HUDEP-2 (cell line): ENCODE results near the gene RBM18.

ENCODE experiments used
- DNase-seq, 76 experiments: peaks; one replicate each; lab custom pipeline; 2025; ENCODE audit not compliant: unreplicated experiment in 76 of 76; lab: John Stamatoyannopoulos, UW

The RBM18 gene

DNA sequence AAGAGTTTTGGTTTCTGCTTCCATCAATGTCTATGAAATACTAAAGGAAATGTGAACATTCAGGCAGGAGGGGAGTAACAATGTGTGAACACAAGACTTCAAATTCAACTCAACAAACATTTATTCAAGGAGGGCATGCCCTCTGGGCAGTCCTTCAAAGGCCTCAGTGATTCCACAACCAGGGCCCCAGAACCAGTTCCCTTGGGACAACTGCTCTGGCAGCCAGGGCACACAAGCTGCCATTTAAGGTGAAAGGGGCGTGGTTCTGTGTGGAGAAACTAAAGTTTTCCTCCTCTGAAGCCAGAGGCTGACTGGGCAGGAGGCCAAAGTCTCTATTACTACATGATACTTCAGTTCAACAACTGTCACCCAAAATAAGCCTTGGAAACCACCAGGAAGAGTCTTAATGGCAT, 3.2 kb downstream of the RBM18 start:
- peak in 20 of 76 experiments; percentile 1 to 45 (median 14) for DNase-seq

DNA sequence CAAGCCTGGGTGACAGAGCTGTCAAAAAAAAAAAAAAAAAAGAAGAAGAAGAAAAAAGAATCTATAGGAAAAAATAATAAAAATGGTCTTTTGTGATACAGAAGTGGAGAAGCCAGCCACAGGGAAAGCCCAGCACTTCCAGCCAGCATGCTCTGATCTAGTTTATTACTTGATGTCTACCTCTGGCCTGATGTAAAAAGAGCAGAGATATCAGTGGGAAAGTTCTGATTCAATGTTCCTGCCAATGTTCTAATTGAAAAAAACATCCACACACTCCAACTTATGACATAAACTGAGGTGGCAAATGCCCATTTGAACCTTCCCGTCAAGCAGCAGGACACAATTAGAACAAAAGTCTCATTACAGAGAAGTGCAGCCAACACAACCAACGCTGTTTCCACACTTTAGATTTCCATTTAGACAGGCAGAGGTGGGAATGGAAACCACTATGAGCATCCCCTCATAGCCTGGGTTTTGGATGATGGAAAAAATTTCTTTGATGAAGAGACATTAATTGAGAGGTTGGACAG, 5.7 kb downstream of the RBM18 start:
- DNase-seq: no peak

DNA sequence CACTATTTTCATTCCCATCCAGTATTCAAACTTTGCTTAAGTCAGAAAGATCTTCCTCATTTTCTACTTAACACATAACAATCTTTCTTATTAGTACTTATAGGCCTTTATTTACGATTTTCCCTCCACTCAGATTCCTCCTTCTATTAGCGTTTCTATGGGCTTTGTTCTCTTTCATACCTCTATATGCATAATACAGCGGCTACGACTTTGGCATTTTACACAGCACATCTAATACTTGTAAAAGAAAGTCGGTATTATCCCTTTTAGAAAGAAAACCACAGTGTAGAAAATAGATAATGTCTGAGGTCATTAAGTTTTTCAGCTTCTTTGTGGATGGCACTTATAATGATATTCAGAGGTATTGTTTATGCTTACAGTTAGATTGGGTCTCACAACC, 8.4 kb downstream of the RBM18 start:
- no peak for DNase-seq

DNA sequence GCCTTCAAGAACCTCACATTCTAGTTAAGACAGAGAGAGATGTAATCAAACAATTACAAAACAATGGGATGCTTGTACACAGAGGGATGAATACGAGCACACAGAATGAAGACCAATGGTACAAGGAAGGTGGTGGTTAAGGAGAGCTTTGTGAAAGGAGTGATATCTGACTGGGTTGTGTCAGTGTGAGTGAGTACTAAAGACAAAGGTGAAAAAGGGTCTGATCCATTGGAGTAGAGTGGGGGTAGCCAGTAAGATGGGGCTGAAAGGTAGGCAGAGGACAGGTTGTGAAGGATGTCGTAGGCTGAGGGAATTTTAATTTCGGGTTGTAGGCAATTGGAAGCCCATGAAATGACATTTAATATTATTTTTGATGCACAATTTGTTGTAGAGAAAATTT, 9.9 kb downstream of the RBM18 start:
- DNase-seq: no peak

DNA sequence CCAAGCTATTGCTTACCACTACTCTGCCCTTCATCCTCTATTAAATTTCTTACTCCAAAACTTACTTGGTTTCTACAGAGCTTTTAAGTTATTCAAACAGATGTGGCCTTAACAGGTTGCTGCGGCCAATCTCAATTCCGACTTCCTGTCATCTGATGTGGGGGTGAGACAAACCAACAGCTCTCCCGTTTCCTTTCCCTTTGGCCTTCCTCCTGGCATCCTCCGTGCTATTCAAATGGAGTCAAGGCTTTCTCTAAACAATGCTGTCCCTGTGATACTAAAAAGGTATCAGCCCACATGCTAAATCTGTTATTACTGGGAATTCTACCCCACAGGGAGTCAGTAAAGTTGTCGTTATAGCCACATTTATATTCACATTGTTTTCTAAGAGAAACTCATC, 11.8 kb downstream of the RBM18 start:
- no peak for DNase-seq

DNA sequence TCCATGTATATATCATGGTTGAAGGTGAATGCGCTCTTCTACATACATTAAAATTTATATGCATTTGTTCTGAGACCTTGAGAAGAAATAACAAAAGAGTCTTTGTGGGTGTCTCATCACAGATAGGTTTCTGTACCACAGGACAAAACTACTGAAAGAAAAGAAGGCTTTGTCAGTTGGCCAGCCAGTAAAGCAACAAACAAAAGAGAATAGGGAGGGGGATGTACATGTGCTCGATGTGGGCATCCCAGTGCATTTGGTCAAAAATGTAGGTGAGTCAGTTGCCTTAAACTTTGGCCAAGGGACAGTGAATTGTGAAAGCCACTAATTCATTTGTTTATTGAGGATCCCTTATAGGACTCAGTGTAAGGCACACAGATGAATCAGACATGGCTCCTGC, 13.3 kb downstream of the RBM18 start:
- no peak for DNase-seq

DNA sequence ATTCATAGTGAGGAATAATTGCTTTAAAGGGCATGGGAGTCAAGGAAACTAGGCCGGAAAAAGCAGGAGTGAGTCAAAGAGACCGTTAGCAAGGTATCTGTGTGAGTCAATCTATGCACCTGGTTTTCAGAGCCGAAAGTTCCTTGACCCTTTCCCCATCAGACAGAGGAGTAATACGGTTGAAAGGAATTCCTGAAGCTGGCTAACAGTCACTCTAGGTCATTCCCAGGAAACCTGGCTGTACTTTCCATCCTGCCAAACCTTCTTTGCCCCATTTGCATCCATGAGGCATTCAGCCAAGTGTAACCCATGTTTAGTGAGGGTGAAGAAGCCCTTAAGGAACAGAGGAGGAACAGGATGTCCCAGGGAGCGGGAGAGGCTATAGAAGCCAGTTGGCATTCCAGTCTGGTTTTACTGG, 16.2 kb downstream of the RBM18 start:
- no peak for DNase-seq

DNA sequence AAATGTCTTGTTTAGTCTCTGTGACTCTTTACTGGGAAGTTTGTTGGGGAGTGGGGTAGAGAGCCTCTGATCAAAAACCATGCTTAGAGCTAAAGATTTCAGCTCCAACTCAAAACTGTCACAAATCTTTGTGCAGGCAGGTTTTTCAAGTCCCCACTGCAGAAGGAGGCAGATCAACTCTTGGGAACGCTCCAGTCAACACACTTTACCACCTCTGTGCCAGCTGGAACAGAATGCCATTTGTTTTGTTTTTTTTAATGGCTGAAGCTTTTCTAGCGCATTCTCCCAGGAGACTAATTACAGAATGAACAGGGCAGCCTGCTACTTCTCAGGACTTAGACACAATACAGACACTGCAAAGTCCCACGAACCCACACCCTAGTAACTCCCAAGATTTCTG, 18.0 kb downstream of the RBM18 start:
- DNase-seq: no peak

DNA sequence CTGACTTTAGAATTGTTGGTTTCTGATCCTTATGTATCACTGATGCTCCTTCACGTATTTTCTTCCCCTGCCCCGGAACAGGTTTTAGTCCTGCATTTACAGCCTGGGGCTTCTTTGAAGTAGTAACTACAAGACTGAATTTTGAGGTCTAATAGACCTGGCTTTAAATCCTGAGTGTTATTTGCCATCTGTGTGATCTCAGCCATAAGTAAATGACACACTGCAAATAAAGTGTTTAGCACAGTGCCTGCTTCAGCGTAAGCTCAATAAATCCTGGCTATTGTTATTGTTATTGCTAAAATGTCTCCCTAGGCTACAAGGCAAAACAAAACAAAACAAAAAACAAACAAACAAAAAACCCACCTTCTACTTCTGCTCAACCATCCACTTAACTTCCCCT, 20.3 kb downstream of the RBM18 start:
- no peak for DNase-seq

DNA sequence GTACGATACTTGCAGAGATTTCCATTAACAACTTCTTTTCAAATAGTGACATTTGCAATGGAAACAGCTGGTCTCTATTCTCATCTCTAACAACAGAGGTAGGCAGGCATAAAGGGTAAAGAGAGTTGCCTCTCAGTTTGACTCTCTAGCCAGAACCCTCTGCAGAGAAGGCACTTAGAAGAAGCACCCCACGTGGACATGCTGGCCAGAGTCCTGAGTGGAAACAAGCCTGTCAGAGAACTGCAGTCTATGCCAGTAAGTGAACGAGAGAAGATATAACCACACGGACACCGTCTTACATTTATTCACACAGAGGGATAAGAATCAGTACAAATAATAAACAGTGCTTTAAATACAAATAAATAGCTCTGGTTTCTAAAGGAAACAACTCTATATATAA, 24.9 kb downstream of the RBM18 start:
- no peak for DNase-seq

DNA sequence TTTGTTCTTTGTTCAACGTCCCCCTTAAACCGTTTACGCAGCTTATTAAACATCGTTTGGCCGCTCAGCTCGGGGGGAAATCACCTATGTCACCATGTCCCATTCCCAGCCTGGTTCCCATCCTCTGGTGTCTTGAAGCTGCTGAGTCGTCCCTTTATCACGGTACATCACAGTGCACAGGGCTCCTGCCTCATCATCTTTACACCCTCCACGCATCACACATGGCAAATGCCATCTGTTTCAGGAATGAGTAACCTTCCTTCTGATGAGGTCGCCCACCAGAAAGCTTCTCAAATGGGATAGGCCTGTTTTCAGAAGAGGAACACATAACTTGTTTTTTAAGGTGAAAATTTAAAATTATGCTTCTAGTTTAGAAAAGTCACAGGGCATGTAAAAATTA, 28.0 kb downstream of the RBM18 start:
- DNase-seq: no peak

DNA sequence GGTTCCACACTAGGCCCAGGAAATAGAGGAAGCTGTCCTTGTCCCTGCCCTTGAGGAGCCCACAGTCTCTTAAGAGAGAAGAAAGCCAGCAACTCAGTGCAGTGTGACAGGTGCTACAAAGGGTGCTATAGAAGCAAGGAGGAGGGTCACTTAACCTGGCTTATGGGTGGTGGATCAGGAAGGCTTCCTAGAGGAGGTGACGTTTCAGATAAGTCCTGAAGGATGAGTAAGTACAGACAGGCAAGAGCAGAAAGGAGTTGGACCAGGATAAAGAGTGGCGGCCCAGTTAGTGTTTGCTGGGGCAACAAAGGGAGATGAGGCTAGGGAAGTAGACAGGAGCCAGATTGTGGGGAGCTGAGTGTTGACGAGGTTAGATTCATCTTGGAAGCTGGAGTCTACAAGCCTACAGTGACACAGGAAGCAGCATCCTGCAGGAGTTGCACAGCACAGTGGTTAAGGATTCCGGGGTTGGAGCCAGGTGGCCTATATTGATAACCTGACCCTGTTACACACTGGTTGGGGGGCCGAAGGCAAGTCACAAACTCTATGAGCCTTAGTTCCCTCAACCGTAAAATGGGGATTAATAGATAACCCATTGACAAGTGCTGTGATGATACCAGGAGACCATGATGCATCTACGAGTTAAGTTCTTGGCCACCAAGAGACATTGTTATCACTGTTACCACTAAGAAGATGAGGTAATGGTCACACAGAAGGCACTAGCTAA, 30.5 kb downstream of the RBM18 start:
- DNase-seq: no peak

DNA sequence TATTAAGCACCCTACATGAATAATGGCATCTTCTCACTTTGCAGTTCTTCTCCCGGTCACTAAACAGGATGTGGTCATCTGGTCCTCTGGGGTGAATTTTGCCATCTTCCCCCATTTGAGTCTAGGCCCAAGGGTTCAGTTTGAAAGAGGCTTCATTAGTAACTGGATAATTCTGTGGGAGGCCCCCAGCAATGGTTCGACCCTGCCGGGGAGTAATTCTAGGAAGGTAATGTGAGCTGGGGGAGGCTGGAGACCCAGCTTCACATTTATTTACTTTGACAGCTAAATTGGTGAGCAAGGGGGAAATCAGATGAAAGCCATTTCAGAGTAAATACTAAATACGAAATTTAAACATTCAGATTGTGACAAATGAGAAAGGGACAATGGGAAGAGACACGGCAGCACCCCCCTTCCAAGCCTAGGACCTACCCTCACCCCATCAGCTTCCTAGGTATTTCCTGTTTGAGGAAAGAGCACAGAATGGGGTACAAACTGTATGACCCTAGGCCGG, 31.8 kb downstream of the RBM18 start:
- no peak for DNase-seq

DNA sequence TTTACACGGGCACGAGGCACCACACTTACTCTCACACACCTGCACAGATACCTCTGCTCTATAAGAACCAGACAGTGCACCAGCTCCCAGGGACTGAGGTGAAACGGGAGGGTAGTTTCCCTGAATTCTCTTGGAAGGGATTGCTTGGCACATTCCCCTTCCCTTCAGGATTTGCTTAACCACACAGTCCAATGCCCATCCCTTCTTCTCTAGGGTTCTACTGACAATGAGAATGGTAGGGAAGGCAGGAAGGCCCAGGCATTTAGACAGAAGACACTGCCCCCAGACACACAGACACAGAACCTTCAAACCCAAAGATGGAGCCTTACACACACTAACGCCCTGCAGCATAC, 35.2 kb downstream of the RBM18 start:
- DNase-seq: no peak

DNA sequence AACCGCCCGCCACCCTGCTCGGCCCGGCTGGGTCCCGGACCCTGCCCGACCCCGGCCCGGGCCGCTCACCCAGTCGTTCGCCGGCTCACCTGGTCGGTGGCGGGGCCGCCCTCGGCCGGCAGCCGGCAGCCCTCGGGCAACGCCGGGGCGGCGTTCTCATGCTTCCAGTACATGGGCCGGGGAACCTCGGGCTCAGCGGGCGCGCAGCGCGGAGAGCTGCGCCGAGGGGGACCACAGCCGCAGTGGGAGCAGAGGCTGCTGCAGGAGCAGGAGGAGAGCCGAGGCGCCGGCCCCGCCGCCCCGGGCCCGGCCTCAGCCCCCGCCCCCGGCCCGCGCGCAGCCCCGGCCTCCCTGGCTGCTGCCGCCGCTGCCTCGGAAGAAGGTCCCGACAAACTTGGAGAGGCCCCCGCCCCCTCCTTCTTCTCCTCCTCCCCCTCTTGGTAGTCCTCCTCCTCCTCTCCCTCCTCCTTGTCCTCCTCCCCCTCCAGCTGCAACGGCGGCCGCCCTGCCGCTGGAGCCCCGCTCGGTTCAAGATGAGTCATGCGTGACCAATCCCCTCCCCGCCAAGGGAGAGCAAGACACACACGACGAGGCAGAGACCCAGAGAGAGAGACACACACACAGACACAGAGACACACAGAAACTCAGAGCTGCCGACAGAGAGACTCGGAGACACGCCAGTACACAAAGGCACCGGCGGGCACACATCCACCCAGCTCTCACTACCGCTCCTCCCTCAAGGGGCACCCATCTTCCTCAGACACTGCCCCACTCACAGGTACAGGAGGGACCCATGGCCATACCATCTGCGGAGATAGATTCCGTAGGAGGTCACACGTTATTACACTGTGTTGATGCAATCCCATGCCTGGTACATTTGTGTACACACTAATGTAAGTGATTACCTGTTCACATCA, 35.8 kb downstream of the RBM18 start, which contains the start of gene LHX6:
Gene LHX6 (minus strand): TSS at position 390 of the 917 bp plus-strand sequence. CDS start 217 bp downstream, at position 173.
- DNase-seq: peak in 1 of 76 experiments; percentile 12

DNA sequence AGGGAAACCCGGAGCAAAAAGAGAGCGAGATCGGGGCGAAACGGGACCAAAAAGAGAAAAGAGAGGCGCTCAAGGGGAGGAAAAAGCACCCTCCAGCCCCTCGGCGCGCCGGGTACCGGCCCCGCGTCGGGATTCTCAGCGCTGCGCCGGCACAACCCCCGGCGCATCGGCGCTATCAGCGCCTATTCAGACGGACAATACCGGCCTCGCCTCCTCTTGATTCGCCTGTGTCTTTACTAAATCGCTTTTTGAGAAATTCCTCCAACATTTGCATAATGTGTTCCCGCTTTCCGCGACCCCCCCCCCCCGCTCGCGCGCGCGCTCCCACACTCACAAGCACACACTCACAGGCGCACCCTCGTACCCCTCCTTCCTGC, 36.5 kb downstream of the RBM18 start:
- DNase-seq: no peak

DNA sequence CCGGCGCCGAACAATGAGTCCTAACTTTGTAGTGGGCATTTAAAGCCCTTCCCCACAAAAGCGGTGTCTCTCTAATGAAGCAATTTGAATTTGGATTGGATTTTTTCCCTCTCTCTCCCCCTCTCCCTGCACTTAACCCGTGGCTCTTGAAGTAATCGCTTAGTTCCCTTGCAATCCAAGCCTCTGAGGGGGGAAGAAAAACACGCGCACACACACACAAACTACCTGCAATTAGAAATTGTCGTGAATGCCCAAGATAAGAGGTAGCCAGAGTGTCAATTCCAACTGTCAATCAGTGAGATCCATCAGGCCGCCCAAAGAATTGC, 37.1 kb downstream of the RBM18 start:
- DNase-seq: no peak

DNA sequence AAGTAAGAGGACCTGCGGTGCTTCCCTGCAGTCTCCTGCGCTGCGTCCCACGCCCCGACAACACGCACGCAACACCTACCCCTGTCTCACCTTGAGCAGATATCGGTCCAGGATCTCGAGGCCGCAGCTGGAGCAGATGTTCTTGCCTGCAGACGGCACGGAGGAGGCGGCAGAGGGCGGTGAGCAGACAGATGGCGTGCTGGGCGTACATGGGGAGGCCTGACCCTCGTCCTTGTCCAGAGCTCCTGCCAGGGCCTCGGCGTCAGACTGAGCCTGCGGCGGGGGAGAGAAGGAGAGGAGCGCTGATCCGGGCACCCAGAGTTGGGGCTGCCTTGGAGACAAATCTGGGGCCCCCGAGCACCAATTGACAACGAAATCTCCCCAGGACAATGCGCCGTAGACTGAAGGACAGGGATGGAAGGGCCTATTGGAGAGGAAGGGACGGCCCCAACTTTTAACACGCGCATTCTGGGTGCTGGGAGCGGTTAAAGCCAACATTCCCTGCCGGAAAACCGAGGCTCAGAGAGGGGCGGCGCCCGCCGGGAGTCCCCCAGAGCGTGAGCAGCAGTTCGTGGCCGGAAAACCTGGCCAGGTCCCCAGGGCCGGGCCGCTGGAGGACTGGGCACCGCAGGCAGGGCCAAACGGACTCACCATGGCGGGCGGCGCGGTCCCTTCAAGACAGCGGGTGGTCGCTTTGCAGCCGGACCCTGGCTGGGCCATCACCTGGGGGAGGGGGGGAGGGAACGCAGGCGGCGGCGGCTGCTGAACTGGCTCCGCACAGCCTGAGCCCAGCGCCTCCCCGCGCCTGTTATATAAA, 37.7 kb downstream of the RBM18 start:
- DNase-seq: no peak

DNA sequence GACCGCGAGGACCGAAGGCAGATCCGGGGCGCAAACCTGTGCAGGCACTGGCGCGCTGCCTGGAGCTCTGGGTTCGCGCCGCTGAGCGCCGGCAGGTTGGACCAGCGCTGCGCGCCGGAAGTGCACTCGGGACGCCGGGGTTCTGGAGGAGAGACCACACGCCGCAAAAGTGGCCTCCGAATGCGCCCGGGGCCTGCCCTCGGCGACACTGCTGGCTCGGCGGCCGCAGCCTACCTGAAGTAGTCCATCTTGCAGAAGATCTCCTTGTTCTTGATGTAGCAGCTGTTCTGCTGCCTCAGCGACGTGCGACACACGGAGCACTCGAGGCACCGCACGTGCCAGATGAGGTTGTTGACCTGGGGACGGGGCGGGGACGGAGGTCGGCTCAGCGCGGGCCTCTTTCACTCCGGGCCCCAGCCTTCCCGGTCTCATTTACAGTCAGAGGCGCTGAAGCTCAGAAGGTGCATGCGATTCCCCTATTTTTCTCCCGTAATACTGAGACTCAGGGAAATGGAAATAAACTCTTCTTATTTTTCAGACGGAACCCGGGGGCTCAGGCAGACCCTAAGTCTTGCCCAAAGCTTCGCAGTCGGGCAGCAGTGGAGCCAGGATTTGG, 38.4 kb downstream of the RBM18 start:
- DNase-seq: no peak

DNA sequence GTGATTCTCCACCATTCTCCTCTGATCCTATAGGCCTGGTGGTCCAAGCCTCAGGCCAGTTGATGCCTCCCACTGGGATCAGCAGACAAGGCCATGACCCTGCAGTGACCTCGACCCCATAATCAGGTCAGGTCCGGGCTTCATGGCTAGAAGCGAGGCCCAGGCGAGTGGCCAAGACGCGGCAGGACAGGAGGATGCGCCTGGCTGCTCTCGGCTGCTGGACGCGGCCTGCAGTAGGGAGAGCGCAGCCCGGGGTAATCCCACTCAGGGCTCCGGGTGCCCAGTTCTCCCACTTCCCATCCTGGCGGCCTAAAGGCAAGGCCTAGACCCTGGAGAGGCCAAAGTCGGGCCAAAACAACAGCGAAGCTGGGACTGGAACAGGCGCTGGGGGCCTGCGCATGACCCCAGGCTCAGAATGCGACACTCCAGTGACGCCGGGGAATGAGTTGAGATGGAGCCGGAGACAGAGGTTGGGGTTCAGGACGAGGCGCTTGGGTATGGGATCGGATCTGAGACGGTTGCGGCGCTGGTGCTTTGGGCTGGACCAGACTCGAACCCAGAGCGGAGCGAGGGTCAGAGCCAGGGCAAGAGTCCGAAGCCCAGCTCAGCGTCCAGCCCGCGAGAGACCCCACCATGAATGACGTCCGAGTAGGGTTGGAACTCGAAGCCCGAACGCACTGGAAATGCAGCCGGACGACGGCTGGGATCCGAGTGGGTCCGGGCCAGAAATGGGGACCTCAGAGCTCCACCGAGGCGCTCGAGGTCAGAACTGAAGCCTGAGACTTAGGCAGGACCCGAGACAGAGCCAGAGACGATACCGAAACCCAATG, 39.1 kb downstream of the RBM18 start:
- no peak for DNase-seq
